Ishikawa (cell line): ENCODE measurements around the gene TEAD1.

ENCODE experiments used
- EGR1 ChIP-seq: IDR thresholded peaks from 2 replicates; pipeline ENCODE4 v1.6.1; 2012
- YY1 ChIP-seq: IDR thresholded peaks from 2 replicates; pipeline ENCODE4 v1.6.1; 2012; ENCODE audit warnings: low read depth

- TF ChIP-seq EGR1 (no peak), YY1 (no peak)
These were observed 7.2 kb downstream of the TEAD1 start for GRCh38 chr11:12681466-12681865.
